SU-DHL-6 (cell line): Measurements from ENCODE around the gene FITM1.

Source experiments
- CTCF ChIP-seq: fragments of 200-600 bp; sonication (generic); IDR thresholded peaks from one replicate; pipeline ENCODE4 v1.5.1; 2017; ENCODE audit warnings: antibody characterized with exemption, mild to moderate bottlenecking, low read length, moderate library complexity; ENCODE audit not compliant: insufficient read depth, poor library complexity, severe bottlenecking
- EZH2phosphoT487 ChIP-seq: fragments of 200-600 bp; sonication (generic), shearing (Covaris generic); conservative IDR thresholded peaks from 2 replicates; pipeline ENCODE4 v1.6.1; 2018; ENCODE audit warnings: mild to moderate bottlenecking, antibody characterized with exemption, low read length, moderate library complexity, mixed read lengths

DNA sequence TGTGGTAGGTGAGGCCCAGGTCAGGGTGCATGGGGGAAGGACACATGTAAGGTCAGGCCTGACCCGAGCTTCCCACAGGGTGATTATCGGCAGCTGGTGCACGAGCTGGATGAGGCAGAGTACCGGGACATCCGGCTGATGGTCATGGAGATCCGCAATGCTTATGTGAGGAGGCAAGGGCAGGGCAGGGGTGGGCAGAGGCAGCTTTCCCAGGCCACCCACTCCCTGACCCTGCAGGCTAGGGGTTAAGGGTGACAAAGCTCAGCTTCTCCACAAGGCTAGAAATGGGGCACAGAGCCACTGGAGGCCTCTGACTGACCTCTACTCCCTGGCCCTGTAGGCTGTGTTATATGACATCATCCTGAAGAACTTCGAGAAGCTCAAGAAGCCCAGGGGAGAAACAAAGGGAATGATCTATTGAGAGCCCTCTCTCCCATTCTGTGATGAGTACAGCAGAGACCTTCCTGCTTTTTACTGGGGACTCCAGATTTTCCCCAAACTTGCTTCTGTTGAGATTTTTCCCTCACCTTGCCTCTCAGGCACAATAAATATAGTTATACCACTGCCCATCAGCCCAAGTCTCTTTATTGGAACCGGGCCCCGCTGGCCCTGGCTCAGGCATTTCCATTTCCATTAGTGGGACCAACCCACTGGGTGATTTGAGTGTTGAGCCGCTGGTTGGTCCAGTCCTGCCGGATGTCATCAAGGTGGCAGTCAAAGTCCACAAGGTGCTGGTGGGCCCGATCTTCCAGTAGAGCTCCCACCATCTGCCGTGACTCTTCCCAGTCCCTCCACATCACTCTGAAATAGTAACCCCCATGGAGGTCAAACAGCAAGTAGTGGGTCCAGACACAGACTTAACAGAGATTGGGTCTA is 8.2 kb downstream of the FITM1 start:
- TF ChIP-seq CTCF = no peak
- no peak for TF ChIP-seq EZH2phosphoT487
